NCI-H446 treated with DMSO at 0.1 percent for 48 hours (cell line): Measurements from ENCODE around the gene DBP.

Source experiments
- DNase-seq: peaks from one replicate; lab custom pipeline; 2025; lab: John Stamatoyannopoulos, UW

Gene DBP

GRCh38 chr19:48609571-48610108 is 27.5 kb downstream of the DBP start:
- no peak for DNase-seq

- DNase-seq: peak; percentile 35
These were observed 28.3 kb downstream of the DBP start for GRCh38 chr19:48608798-48609263.

- no peak for DNase-seq
These were observed 29.8 kb downstream of the DBP start for GRCh38 chr19:48607359-48607755.

GRCh38 chr19:48606463-48607358 is 30.5 kb downstream of the DBP start, which contains the start of gene SPACA4:
Gene SPACA4 (plus strand): TSS chr19:48606742. CDS start chr19:48606979, 237 bp downstream.
- no peak for DNase-seq

- DNase-seq: no peak
These were observed 33.3 kb downstream of the DBP start for GRCh38 chr19:48603850-48604249.

- no peak for DNase-seq
These were observed 33.7 kb downstream of the DBP start for GRCh38 chr19:48603449-48603848.

GRCh38 chr19:48603001-48603400 is 34.2 kb downstream of the DBP start:
- no peak for DNase-seq

GRCh38 chr19:48600679-48601417 is 36.3 kb downstream of the DBP start:
- DNase-seq: no peak

GRCh38 chr19:48598996-48599700 is 38.0 kb downstream of the DBP start:
- DNase-seq: no peak

GRCh38 chr19:48596679-48597465 is 40.3 kb downstream of the DBP start:
- no peak for DNase-seq

GRCh38 chr19:48596237-48596636 is 40.9 kb downstream of the DBP start:
- no peak for DNase-seq

- DNase-seq: no peak
These were observed 41.3 kb downstream of the DBP start for GRCh38 chr19:48595833-48596232.

- no peak for DNase-seq
These were observed 42.0 kb downstream of the DBP start for GRCh38 chr19:48595171-48595570.

GRCh38 chr19:48591021-48591420 is 46.2 kb downstream of the DBP start:
- DNase-seq: no peak

- peak; percentile 58 for DNase-seq
These were observed 48.3 kb downstream of the DBP start for GRCh38 chr19:48588670-48589401.

GRCh38 chr19:48587387-48587786 is 49.8 kb downstream of the DBP start:
- DNase-seq: no peak

- no peak for DNase-seq
These were observed 55.0 kb downstream of the DBP start for GRCh38 chr19:48582168-48582567.
